Measurements from ENCODE around the gene VDR.

- TF ChIP-seq CTCF (optimal IDR thresholded peaks at IDR 0.05 in 1 of 3, IDR thresholded peaks at IDR 0.05 in 1 of 3, conservative IDR thresholded peaks at IDR 0.05 in 1 of 3; ENCODE audit: extremely low read depth in 1 of 3, insufficient read depth in 2 of 3, low read length in 3 of 3) (no peak), EZH2 (IDR thresholded peaks at IDR 0.05; ENCODE audit: low read length) (no peak)
Measured at GRCh38 chr12:47881826-47882427, 22.9 kb downstream of the VDR start.
